Measurements from ENCODE around the gene IPO9. TPM values are rescaled to one million over a fixed set of nuclear protein-coding genes. Genes with fewer than 3 reads are reported as not detected.

The IPO9 gene
- total RNA-seq, 1 experiment from 2014 or later, result 76.2 TPM

DNA sequence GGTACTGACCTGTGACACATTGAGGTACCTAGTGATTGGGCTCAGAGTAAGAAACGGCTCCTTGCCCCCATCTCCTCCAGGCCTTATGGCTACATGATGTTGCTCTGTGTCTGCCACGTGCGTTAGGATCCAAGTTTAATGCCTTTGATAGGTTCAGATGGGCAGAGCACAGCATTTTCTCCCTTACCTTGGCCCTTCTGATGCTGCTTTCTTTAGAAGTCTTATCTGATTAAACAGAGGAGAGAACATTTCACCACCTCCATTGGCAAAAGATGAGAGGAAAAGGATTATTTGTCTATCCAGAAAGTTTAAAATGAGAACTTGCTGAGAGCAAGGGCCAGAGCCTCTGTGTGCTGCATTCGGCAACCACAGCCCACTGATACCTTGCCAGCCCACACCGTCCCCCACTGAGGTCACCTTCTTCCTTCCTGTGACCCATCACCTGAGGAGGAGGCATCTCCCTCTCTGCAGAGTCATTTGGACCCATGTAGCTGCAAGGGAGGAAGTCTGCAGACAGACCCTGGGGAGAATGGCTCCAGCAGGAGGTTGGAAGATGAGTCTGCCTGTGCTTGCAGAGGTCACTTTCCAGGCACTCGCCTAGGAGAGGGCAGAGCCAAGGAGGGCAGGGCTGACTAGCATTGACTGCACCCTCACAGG lies 76.4 kb downstream of the IPO9 start:
- no peak for TF ChIP-seq EZH2 (IDR thresholded peaks at IDR 0.05; ENCODE audit: low read depth)
- no peak for TF ChIP-seq CTCF (conservative IDR thresholded peaks at IDR 0.05)
- no peaks in the 10 kb centered on the region for H3K79me2 ChIP-seq (ENCODE audit: low read depth)
- H3K27ac ChIP-seq, result no peak overlapping the region
- no peak overlapping the region for H3K4me2 ChIP-seq
- no peaks in the 10 kb centered on the region for H3K9me3 ChIP-seq (ENCODE audit: insufficient read depth, low read depth)
- DNase-seq, result no peak
- CTCF ChIA-PET, result no interaction called here
- intact Hi-C loops (cut with micrococcal nuclease; ENCODE audit: unreplicated experiment), result no loop called here
- POLR2A ChIA-PET (ENCODE audit: unreplicated experiment), result interaction anchor here (0.7 kb wide), 1 partner anchor 255 kb away, joined by 4 read pairs; no protein-coding TSS in a partner anchor
- H3K4me3 ChIP-seq, result no peak overlapping the region
- no peaks in the 10 kb centered on the region for H3K4me1 ChIP-seq (replicated peaks; ENCODE audit: insufficient read depth)
- H3K36me3 ChIP-seq (ENCODE audit: low read depth), result no peaks in the 10 kb centered on the region
- H3K27me3 ChIP-seq (ENCODE audit: insufficient read depth, low read depth), result no peaks in the 10 kb centered on the region
- no peaks in the 10 kb centered on the region for H3F3A ChIP-seq (ENCODE audit: insufficient read depth, low read depth)
- BruUV-seq (replicated peaks), result no TSS peak
- H4K20me1 ChIP-seq (ENCODE audit: insufficient read depth), result no peaks in the 10 kb centered on the region
- H2AFZ ChIP-seq, result no peak overlapping the region
- no peaks in the 10 kb centered on the region for H3K9me2 ChIP-seq (ENCODE audit: insufficient read depth)

DNA sequence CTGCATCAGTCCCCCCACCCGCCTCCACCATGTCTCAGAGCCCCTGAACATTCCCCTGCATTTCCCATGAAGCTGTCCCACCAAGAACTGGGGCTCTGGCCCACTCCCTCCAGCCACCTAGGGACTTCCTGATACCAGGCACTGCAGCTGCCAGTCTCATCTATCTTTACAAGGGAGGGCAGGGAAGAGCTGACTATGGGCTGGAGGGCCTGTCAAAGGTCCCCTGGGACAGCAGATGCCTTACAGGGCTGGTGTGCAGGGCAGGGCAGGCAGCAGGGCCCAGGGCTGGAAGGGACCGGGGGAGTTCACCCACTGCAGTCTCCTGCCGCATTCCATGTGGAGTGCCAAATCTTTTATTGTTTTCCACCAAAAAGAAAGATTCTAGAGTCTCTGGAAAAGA lies 77.4 kb downstream of the IPO9 start:
- no peak overlapping the region for H3K27ac ChIP-seq
- TF ChIP-seq CTCF (conservative IDR thresholded peaks at IDR 0.05) (no peak), EZH2 (IDR thresholded peaks at IDR 0.05; ENCODE audit: low read depth) (no peak)
- intact Hi-C loops (cut with micrococcal nuclease; ENCODE audit: unreplicated experiment), result no loop called here
- no peak overlapping the region for H3K4me3 ChIP-seq
- H3K4me2 ChIP-seq, result no peak overlapping the region
- no peaks in the 10 kb centered on the region for H3K79me2 ChIP-seq (ENCODE audit: low read depth)
- H3F3A ChIP-seq (ENCODE audit: insufficient read depth, low read depth), result no peaks in the 10 kb centered on the region
- CTCF ChIA-PET, result interaction anchor here (0.5 kb wide), 1 partner anchor 1746 kb away, joined by 3 read pairs; no protein-coding TSS in a partner anchor
- no peaks in the 10 kb centered on the region for H3K9me2 ChIP-seq (ENCODE audit: insufficient read depth)
- H4K20me1 ChIP-seq (ENCODE audit: insufficient read depth), result no peaks in the 10 kb centered on the region
- DNase-seq, result no peak
- H3K9me3 ChIP-seq (ENCODE audit: insufficient read depth, low read depth), result no peaks in the 10 kb centered on the region
- no peaks in the 10 kb centered on the region for H3K36me3 ChIP-seq (ENCODE audit: low read depth)
- POLR2A ChIA-PET (ENCODE audit: unreplicated experiment), result no interaction called here
- BruUV-seq (replicated peaks), result no TSS peak
- H3K27me3 ChIP-seq (ENCODE audit: insufficient read depth, low read depth), result no peaks in the 10 kb centered on the region
- no peak overlapping the region for H2AFZ ChIP-seq
- H3K4me1 ChIP-seq (replicated peaks; ENCODE audit: insufficient read depth), result no peaks in the 10 kb centered on the region

GRCh38 chr1:201907621-201908020 lies 78.7 kb downstream of the IPO9 start:
- ChIA-PET CTCF (no interaction called here), POLR2A (ENCODE audit: unreplicated experiment) (no interaction called here)
- H3K4me1 ChIP-seq (replicated peaks; ENCODE audit: insufficient read depth), result peaks cover under 1% of the 10 kb centered on the region; the same call in 1 of the 2 replicates
- H3K79me2 ChIP-seq (ENCODE audit: low read depth), result no peaks in the 10 kb centered on the region
- intact Hi-C loops (cut with micrococcal nuclease; ENCODE audit: unreplicated experiment), result no loop called here
- no TSS peak for BruUV-seq (replicated peaks)
- no peak for DNase-seq
- H3K27me3 ChIP-seq (ENCODE audit: insufficient read depth, low read depth), result no peaks in the 10 kb centered on the region
- no peak overlapping the region for H2AFZ ChIP-seq
- H3K9me3 ChIP-seq (ENCODE audit: insufficient read depth, low read depth), result no peaks in the 10 kb centered on the region
- no peaks in the 10 kb centered on the region for H3K36me3 ChIP-seq (ENCODE audit: low read depth)
- no peaks in the 10 kb centered on the region for H3K9me2 ChIP-seq (ENCODE audit: insufficient read depth)
- TF ChIP-seq CTCF (conservative IDR thresholded peaks at IDR 0.05), result no peak
- no peak for TF ChIP-seq EZH2 (IDR thresholded peaks at IDR 0.05; ENCODE audit: low read depth)
- H3K4me2 ChIP-seq, result no peak overlapping the region
- no peaks in the 10 kb centered on the region for H3F3A ChIP-seq (ENCODE audit: insufficient read depth, low read depth)
- H4K20me1 ChIP-seq (ENCODE audit: insufficient read depth), result no peaks in the 10 kb centered on the region
- no peak overlapping the region for H3K4me3 ChIP-seq
- no peak overlapping the region for H3K27ac ChIP-seq
